ENCODE measurements around the gene USP9X.
A peak's percentile ranks its signal among the peaks of the same experiment; 100 is the strongest.
"Not testable (repeated sequence)": the region's sequence is repeated elsewhere in the genome, so short reads cannot be mapped to it uniquely, and the experiment has no call there.

Gene USP9X

GRCh38 chrX:41180194-41180908 lies 95.1 kb downstream of the USP9X start (continued):
- 0 out of 2 replicates have a peak, but pooled peaks have one; percentile 14 for TF ChIP-seq PRDM6 (tag by site-specific recombination; IDR thresholded peaks at IDR 0.05)
- no peak for TF ChIP-seq ZNF692 (tag by site-specific recombination; IDR thresholded peaks at IDR 0.05)
- no peak for TF ChIP-seq ZBTB49 (tag by site-specific recombination; IDR thresholded peaks at IDR 0.05; ENCODE audit: low read depth)
- no peak for TF ChIP-seq ZNF580 (tag by site-specific recombination; IDR thresholded peaks at IDR 0.05)
- no peak for TF ChIP-seq ZNF24 (tag by site-specific recombination; IDR thresholded peaks at IDR 0.05)
- TF ChIP-seq ZNF133 (tag by site-specific recombination; IDR thresholded peaks at IDR 0.05), result no peak
- no peak for TF ChIP-seq BCL11A (tag by site-specific recombination; IDR thresholded peaks at IDR 0.05; ENCODE audit: low read depth)
- TF ChIP-seq ZNF449 (tag by site-specific recombination; IDR thresholded peaks at IDR 0.05), result peak; percentile 51
- TF ChIP-seq PBX3 (CRISPR knock-in tag; IDR thresholded peaks at IDR 0.05), result no peak
- no peak for TF ChIP-seq ZNF529 (tag by site-specific recombination; IDR thresholded peaks at IDR 0.05; ENCODE audit: insufficient replicate concordance)
- TF ChIP-seq RBAK (tag by site-specific recombination; IDR thresholded peaks at IDR 0.05), result no peak
- no peak for TF ChIP-seq GLIS2 (tag by site-specific recombination; IDR thresholded peaks at IDR 0.05)
- no peak for TF ChIP-seq ZNF155 (tag by site-specific recombination; IDR thresholded peaks at IDR 0.05)
- TF ChIP-seq ZNF658 (tag by site-specific recombination; IDR thresholded peaks at IDR 0.05), result no peak
- no peak for TF ChIP-seq ZNF660 (tag by site-specific recombination; IDR thresholded peaks at IDR 0.05)
- no peak for TF ChIP-seq ZNF302 (tag by site-specific recombination; IDR thresholded peaks at IDR 0.05; ENCODE audit: low read depth)
- no peak for TF ChIP-seq SETDB1 (IDR thresholded peaks at IDR 0.05; ENCODE audit: insufficient read length, low read length)
- TF ChIP-seq KLF9 (tag by site-specific recombination; IDR thresholded peaks at IDR 0.05; ENCODE audit: low read depth), result no peak

- peaks cover 78 to 80% of the 10 kb centered on the region in 2 experiments for H3K36me3 ChIP-seq (ENCODE audit: control insufficient read depth in 2 of 2, insufficient read depth in 1 of 2, low read length in 2 of 2)
Observed at GRCh38 chrX:41184312-41184711, 99.1 kb downstream of the USP9X start.

GRCh38 chrX:41186946-41187345 lies 101.7 kb downstream of the USP9X start:
- H3K36me3 ChIP-seq (ENCODE audit: control insufficient read depth in 2 of 2, insufficient read depth in 1 of 2, low read length in 2 of 2), result peaks cover 87 to 91% of the 10 kb centered on the region in 2 experiments
- H3K27ac ChIP-seq (ENCODE audit: extremely low read depth, low read depth, low read length); H3K4me3 ChIP-seq (ENCODE audit: low read depth, low read length); H3K4me1 ChIP-seq (ENCODE audit: control insufficient read depth, insufficient read depth, low read length); H3K9me3 ChIP-seq (ENCODE audit: control insufficient read depth, insufficient read depth, low read depth, low read length); POLR2A ChIA-PET: not testable (repeated sequence)
- CTCF ChIA-PET, result interaction anchor here (2.0 kb wide), 1 partner anchor 535 kb away, joined by 8 read pairs; no protein-coding TSS in a partner anchor

More at GRCh38 chrX:41184312-41184711, 99.1 kb downstream of the USP9X start:
- no peak for TF ChIP-seq ZNF558 (tag by site-specific recombination; IDR thresholded peaks at IDR 0.05)
- TF ChIP-seq ZNF175 (tag by site-specific recombination; IDR thresholded peaks at IDR 0.05), result no peak
- no peak for TF ChIP-seq ZNF391 (tag by site-specific recombination; IDR thresholded peaks at IDR 0.05; ENCODE audit: borderline replicate concordance, low read depth)
- Histone ChIP-seq H3K4me3 (ENCODE audit: low read depth, low read length) (no peak overlapping the region), H3K27ac (ENCODE audit: extremely low read depth, low read depth, low read length) (no peak overlapping the region), H3K4me1 (ENCODE audit: control insufficient read depth, insufficient read depth, low read length) (no peaks in the 10 kb centered on the region), H3K9me3 (ENCODE audit: control insufficient read depth, insufficient read depth, low read depth, low read length) (no peaks in the 10 kb centered on the region)
- POLR2A ChIA-PET, result no interaction called here
- CTCF ChIA-PET, result no interaction called here
